Sigmoid colon (tissue), 7 donors: ENCODE measurements around the gene TRAPPC3L. TPM values are rescaled to one million over a fixed set of nuclear protein-coding genes. Genes with fewer than 3 reads are reported as not detected.

Source experiments
- DNase-seq: peaks from one replicate; pipeline ENCODE4 v3.0.0-alpha.2; 2019
- H3K27ac ChIP-seq, 4 donors: fragments of 200-600 bp; sonication (generic); one replicate each; pipeline ENCODE4 v1.5.1; 2016 to 2019; ENCODE audit warnings: mild to moderate bottlenecking in 1 of 4
- H3K27me3 ChIP-seq, 3 donors: fragments of 200-600 bp; sonication (generic); one replicate each; pipeline ENCODE4 v1.5.1; 2019; ENCODE audit warnings: mild to moderate bottlenecking in 1 of 3
- H3K36me3 ChIP-seq, 4 donors: fragments of 200-600 bp; sonication (generic); one replicate each; pipeline ENCODE4 v1.5.1; 2016 to 2019
- H3K4me1 ChIP-seq, 4 donors: fragments of 200-600 bp; sonication (generic); one replicate each; pipeline ENCODE4 v1.5.1; 2017 to 2019
- H3K4me3 ChIP-seq, 4 donors: fragments of 200-600 bp; sonication (generic); one replicate each; pipeline ENCODE4 v1.5.1; 2017 to 2019; ENCODE audit warnings: mild to moderate bottlenecking in 2 of 4, moderate library complexity in 1 of 4
- H3K9me3 ChIP-seq, 4 donors: fragments of 200-600 bp in 3 of 4; sonication (generic) in 3 of 4; one replicate each; pipeline versions ENCODE4 v1.5.1 to v1.6.1; 2013 to 2019
- EP300 ChIP-seq, 4 donors: sonication (generic); formaldehyde crosslinking; IDR thresholded peaks; one replicate each; pipeline ENCODE4 v1.6.1; 2017; ENCODE audit warnings: antibody characterized with exemption in 4 of 4
- POLR2A ChIP-seq, 2 donors: fragments of 450-650 bp; IDR thresholded peaks; one replicate each; pipeline ENCODE4 v1.6.1; 2016; ENCODE audit warnings: antibody characterized with exemption in 2 of 2, mild to moderate bottlenecking in 2 of 2, moderate library complexity in 2 of 2
- POLR2AphosphoS5 ChIP-seq, 4 donors: sonication (generic); formaldehyde crosslinking; IDR thresholded peaks; one replicate each; pipeline ENCODE4 v1.6.1; 2017; ENCODE audit warnings: antibody characterized with exemption in 4 of 4
- WGBS, 2 donors: extraction: QIAGEN DNeasy Blood & Tissue Kit; methylation state at CpG; one replicate each; pipeline ENCODE4 v1.1.7; 2013; 5-methylcytosine and 5-hydroxymethylcytosine counted together
- intact Hi-C: fragments of 100-400 bp; cut with DNase I; formaldehyde crosslinking; loops from one replicate; pipeline ENCODE4 v1.15.1; 2023
- polyA plus RNA-seq, 3 donors: library from polyadenylated mRNA; stranded (reverse); fragments of 200-250 nt; gene quantifications; one replicate each; pipeline ENCODE4 v1.2.3, GENCODE V29; 2013
- total RNA-seq, 4 donors: library from RNA; depleted of rRNA; stranded (reverse); fragments of >200 nt; gene quantifications; one replicate each; pipeline ENCODE4 v1.1.0, GENCODE V29; 2016
- TF ChIP-seq, protein P1 (sequence below), 4 experiments: fragments of 450-650 bp in 3 of 4; fragments of 200-600 bp in 1 of 4; IDR thresholded peaks; one replicate each; pipeline ENCODE4 v1.5.1; 2016 to 2019; ENCODE audit warnings: antibody characterized with exemption in 4 of 4, mild to moderate bottlenecking in 3 of 4, moderate library complexity in 2 of 4
- donor health status: healthy with polysubstance abuse.
- donor health status: Bipolar disorder and iron deficiency.
- donor health status: healthy.

Gene TRAPPC3L
- total and polyA plus RNA-seq, 7 donors, result not detected

DNA sequence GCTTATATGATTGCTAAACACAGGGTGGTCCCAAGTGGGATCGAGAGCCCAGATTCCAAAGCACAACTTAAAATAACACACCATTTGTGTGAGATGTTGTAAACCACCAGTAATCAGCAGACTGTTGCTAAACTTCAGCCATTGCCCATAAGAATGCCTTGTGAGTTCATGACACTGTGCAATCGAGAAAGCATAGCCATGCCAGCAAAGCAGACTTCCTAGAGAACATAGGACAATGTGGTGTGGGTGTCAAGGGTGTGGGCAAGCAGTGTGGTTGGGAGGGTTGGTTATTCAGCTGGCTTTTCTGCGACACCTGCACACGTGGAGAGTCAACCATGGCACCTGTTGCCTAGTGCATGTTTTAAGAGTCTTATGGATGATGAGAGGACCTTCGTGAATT lies 100.4 kb downstream of the TRAPPC3L start:
- H3K27ac ChIP-seq, result no peak overlapping the region
- intact Hi-C loops, result no loop called here
- H3K27me3 ChIP-seq, result no peaks in the 10 kb centered on the region
- peaks cover 0 to 15% (median 0%) of the 10 kb centered on the region in 4 donors for H3K4me1 ChIP-seq
- H3K4me3 ChIP-seq, result no peak overlapping the region
- TF ChIP-seq POLR2A (IDR thresholded peaks at IDR 0.05), result no peak
- TF ChIP-seq, protein P1, sequence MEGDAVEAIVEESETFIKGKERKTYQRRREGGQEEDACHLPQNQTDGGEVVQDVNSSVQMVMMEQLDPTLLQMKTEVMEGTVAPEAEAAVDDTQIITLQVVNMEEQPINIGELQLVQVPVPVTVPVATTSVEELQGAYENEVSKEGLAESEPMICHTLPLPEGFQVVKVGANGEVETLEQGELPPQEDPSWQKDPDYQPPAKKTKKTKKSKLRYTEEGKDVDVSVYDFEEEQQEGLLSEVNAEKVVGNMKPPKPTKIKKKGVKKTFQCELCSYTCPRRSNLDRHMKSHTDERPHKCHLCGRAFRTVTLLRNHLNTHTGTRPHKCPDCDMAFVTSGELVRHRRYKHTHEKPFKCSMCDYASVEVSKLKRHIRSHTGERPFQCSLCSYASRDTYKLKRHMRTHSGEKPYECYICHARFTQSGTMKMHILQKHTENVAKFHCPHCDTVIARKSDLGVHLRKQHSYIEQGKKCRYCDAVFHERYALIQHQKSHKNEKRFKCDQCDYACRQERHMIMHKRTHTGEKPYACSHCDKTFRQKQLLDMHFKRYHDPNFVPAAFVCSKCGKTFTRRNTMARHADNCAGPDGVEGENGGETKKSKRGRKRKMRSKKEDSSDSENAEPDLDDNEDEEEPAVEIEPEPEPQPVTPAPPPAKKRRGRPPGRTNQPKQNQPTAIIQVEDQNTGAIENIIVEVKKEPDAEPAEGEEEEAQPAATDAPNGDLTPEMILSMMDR (IDR thresholded peaks at IDR 0.05), result no peak
- no peak for TF ChIP-seq POLR2AphosphoS5 (IDR thresholded peaks at IDR 0.05)
- TF ChIP-seq EP300 (IDR thresholded peaks at IDR 0.05), result no peak
- H3K36me3 ChIP-seq, result no peaks in the 10 kb centered on the region
- no peaks in the 10 kb centered on the region for H3K9me3 ChIP-seq
- no peak for DNase-seq
- WGBS, 2 donors, result 44 to 56% methylated on average over 5 of the region's 5 CpGs

Other genes starting within 250 kb of the TRAPPC3L start
- 10 to 100 TPM; 17.9 to 29.5 (median 25.6) TPM for gene DSE, start 174.7 kb downstream of the TRAPPC3L start, total RNA-seq
- gene DSE, start 174.7 kb downstream of the TRAPPC3L start, polyA plus RNA-seq, result 1 to 10 TPM; 2.5 to 7.6 (median 5.4) TPM
- gene CALHM6, start 84.3 kb downstream of the TRAPPC3L start, total RNA-seq, result 1 to 10 TPM; 1.3 to 8.6 (median 6.4) TPM
- gene CALHM6, start 84.3 kb downstream of the TRAPPC3L start, polyA plus RNA-seq, result 10 to 100 TPM in 2 of 3 donors, 1 to 10 TPM in 1; 9.6 to 32.0 (median 20.1) TPM
- 1 to 10 TPM; 1.5 to 2.5 (median 1.9) TPM for gene CALHM5, start 34.0 kb downstream of the TRAPPC3L start, total RNA-seq
- under 1 TPM; 0.23 to 0.60 (median 0.57) TPM for gene CALHM5, start 34.0 kb downstream of the TRAPPC3L start, polyA plus RNA-seq
- not detected for gene CALHM4, start 8.1 kb upstream of the TRAPPC3L start, total RNA-seq
- gene CALHM4, start 8.1 kb upstream of the TRAPPC3L start, polyA plus RNA-seq, result not detected
- 100 to 1,000 TPM in 1 of 4 donors, 10 to 100 TPM in 3; 75.0 to 119 (median 89.1) TPM for gene RWDD1, start 25.8 kb upstream of the TRAPPC3L start, total RNA-seq
- gene RWDD1, start 25.8 kb upstream of the TRAPPC3L start, polyA plus RNA-seq, result 10 to 100 TPM; 29.5 to 73.3 (median 52.7) TPM
- gene RSPH4A, start 70.8 kb upstream of the TRAPPC3L start, total RNA-seq, result 1 to 10 TPM in 2 of 4 donors, under 1 TPM in 2; under 0.01 to 1.1 (median 0.71) TPM
- gene RSPH4A, start 70.8 kb upstream of the TRAPPC3L start, polyA plus RNA-seq, result under 1 TPM in 1 of 3 donors, not detected in 2; 0.19 TPM
- gene ZUP1, start 123.1 kb upstream of the TRAPPC3L start, total RNA-seq, result 10 to 100 TPM in 1 of 4 donors, 1 to 10 TPM in 3; 6.5 to 10.5 (median 8.6) TPM
- gene ZUP1, start 123.1 kb upstream of the TRAPPC3L start, polyA plus RNA-seq, result 1 to 10 TPM; 1.8 to 7.9 (median 7.6) TPM
- 10 to 100 TPM; 13.0 to 22.4 (median 15.1) TPM for gene KPNA5, start 135.5 kb upstream of the TRAPPC3L start, total RNA-seq
- gene KPNA5, start 135.5 kb upstream of the TRAPPC3L start, polyA plus RNA-seq, result 1 to 10 TPM in 2 of 3 donors, under 1 TPM in 1; 0.60 to 2.6 (median 1.2) TPM
- gene FAM162B, start 220.0 kb upstream of the TRAPPC3L start, total RNA-seq, result 1 to 10 TPM; 2.2 to 4.6 (median 3.0) TPM
- gene FAM162B, start 220.0 kb upstream of the TRAPPC3L start, polyA plus RNA-seq, result 1 to 10 TPM in 1 of 3 donors, under 1 TPM in 2; 0.60 to 1.2 (median 0.69) TPM